Esophagus squamous epithelium (tissue), 5 donors: ENCODE results near the gene FOXP1. TPM values are rescaled to one million over a fixed set of nuclear protein-coding genes. Genes with fewer than 3 reads are reported as not detected.
"Not testable (repeated sequence)": the region's sequence is repeated elsewhere in the genome, so short reads cannot be mapped to it uniquely, and the experiment has no call there.

ENCODE experiments used
- DNase-seq: peaks from one replicate; lab custom pipeline; 2025; lab: John Stamatoyannopoulos, UW
- H3K27ac ChIP-seq, 4 donors: fragments of 200-600 bp; sonication (generic); one replicate each; pipeline ENCODE4 v1.5.1; 2016 to 2019; ENCODE audit warnings: mild to moderate bottlenecking in 1 of 4
- H3K27me3 ChIP-seq, 4 donors: fragments of 200-600 bp; sonication (generic); 1 replicate in 3 of 4; 2 replicates in 1 of 4; pipeline versions ENCODE4 v1.5.1 to v1.6.0; 2017 to 2021; ENCODE audit warnings: antibody characterized with exemption in 1 of 4
- H3K36me3 ChIP-seq, 3 donors: fragments of 200-600 bp; sonication (generic); one replicate each; pipeline ENCODE4 v1.5.1; 2016 to 2019
- H3K4me1 ChIP-seq, 3 donors: fragments of 200-600 bp; sonication (generic); one replicate each; pipeline ENCODE4 v1.5.1; 2017 to 2019
- H3K4me3 ChIP-seq, 4 donors: fragments of 200-600 bp; sonication (generic); 1 replicate in 3 of 4; 2 replicates in 1 of 4; pipeline ENCODE4 v1.5.1; 2016 to 2019; ENCODE audit warnings: mild to moderate bottlenecking in 2 of 4, moderate library complexity in 1 of 4
- H3K9me3 ChIP-seq, 3 donors: fragments of 200-600 bp; sonication (generic); one replicate each; pipeline ENCODE4 v1.5.1; 2016 to 2019
- POLR2A ChIP-seq, 4 donors: fragments of 450-650 bp; IDR thresholded peaks; one replicate each; pipeline ENCODE4 v1.6.1; 2017; ENCODE audit warnings: antibody characterized with exemption in 4 of 4, mild to moderate bottlenecking in 4 of 4, moderate library complexity in 3 of 4
- WGBS, 2 donors: methylation state at CpG; one replicate each; pipeline ENCODE4 v1.1.5; 2018; 5-methylcytosine and 5-hydroxymethylcytosine counted together
- intact Hi-C: fragments of 100-400 bp; cut with DNase I; formaldehyde crosslinking; loops from one replicate; pipeline ENCODE4 v1.15.0; 2022
- total RNA-seq, 4 donors: library from RNA; depleted of rRNA; stranded (reverse); fragments of >200 nt; gene quantifications; one replicate each; pipeline ENCODE4 v1.1.0, GENCODE V29; 2016
- TF ChIP-seq, protein P1 (sequence below), 6 experiments: fragments of 450-650 bp in 4 of 6; fragments of 200-600 bp in 2 of 6; sonication (generic) in 2 of 6; IDR thresholded peaks; one replicate each; pipeline ENCODE4 v1.5.1; 2016 to 2019; ENCODE audit warnings: antibody characterized with exemption in 6 of 6, mild to moderate bottlenecking in 4 of 6, moderate library complexity in 4 of 6
- donor health status: DM: yes; HTN: yes; CAD: no.

The FOXP1 gene
- total RNA-seq, 4 donors from 2014 or later = 49.1 to 124 (median 61.1) TPM

DNA sequence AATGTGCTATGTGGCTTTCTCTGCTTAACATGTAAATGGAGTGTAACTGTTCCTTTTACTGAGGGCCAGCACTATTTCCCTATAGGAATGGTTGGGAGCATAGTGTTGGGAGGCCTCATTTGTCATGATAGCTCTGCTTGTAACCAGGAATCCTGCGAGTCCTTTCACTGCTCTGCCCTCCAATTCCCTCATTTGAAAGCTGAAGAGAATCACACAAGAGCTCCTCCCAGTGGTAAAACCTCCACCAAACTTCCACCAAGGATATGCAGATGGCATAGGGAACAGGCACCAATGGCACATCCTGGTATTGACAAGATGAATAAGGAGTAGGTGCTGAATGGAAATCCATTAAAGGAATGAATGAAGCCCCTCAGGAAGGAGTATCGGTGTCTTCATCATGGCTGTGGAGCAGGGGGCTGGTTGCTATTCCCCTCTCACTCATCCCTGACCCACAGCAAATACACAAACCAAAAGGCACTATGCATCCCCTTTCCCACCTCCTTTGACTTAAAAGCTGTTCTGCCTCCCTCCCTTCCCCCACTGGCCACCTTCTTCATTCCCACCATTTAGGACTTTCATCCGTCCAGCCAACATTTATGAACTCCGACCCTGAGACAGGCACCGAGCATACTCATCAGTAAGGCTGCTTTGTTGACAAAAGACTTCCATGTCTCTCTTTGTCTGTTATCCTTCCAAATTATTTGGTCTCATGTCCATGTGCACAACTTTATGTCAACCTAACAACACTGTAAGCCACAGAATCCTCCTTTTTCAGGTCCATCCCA lies 560.8 kb downstream of the FOXP1 start:
- Histone ChIP-seq H3K4me1 (peaks cover 5 to 44% (median 6%) of the 10 kb centered on the region in 3 donors), H3K27ac (no peak overlapping the region)
- 85 to 94% methylated on average over 4 to 5 of the region's 5 CpGs for WGBS, 2 donors

DNA sequence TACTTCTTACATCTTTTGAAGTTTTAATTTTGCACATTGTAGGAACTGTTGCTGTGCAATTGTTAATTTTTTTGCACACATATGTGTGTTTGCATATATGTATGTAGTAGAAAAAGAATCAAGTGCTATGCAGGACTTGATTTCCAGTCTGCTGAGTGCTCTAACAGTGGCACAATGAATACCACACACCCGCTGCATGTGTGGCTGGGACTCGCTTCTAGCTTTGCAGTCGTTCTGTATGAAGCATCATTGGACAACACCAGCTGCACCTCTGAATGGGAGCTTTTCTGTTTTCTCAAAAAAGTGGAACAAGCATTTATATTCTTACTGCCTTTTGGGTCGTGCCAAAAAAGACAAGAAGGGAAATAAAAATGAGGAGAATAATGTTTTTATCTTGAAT lies 564.7 kb downstream of the FOXP1 start:
- intact Hi-C loops = no loop called here
- Histone ChIP-seq H3K4me1 (peaks cover 0 to 41% (median 4%) of the 10 kb centered on the region in 3 donors), H3K27ac (no peak overlapping the region), H3K27me3 (no peaks in the 10 kb centered on the region), H3K9me3 (no peaks in the 10 kb centered on the region), H3K4me3 (no peak overlapping the region), H3K36me3 (peaks cover 0 to 23% (median 5%) of the 10 kb centered on the region in 3 donors)
- DNase-seq = no peak
- 70 to 76% methylated on average over 4 of the region's 4 CpGs for WGBS, 2 donors
- TF ChIP-seq, protein P1, sequence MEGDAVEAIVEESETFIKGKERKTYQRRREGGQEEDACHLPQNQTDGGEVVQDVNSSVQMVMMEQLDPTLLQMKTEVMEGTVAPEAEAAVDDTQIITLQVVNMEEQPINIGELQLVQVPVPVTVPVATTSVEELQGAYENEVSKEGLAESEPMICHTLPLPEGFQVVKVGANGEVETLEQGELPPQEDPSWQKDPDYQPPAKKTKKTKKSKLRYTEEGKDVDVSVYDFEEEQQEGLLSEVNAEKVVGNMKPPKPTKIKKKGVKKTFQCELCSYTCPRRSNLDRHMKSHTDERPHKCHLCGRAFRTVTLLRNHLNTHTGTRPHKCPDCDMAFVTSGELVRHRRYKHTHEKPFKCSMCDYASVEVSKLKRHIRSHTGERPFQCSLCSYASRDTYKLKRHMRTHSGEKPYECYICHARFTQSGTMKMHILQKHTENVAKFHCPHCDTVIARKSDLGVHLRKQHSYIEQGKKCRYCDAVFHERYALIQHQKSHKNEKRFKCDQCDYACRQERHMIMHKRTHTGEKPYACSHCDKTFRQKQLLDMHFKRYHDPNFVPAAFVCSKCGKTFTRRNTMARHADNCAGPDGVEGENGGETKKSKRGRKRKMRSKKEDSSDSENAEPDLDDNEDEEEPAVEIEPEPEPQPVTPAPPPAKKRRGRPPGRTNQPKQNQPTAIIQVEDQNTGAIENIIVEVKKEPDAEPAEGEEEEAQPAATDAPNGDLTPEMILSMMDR (IDR thresholded peaks at IDR 0.05) = no peak
- TF ChIP-seq POLR2A (IDR thresholded peaks at IDR 0.05) = no peak

More for the DNA sequence above, 560.8 kb downstream of the FOXP1 start:
- Histone ChIP-seq H3K27me3 (no peaks in the 10 kb centered on the region), H3K36me3 (no peaks in the 10 kb centered on the region), H3K4me3 (no peak overlapping the region), H3K9me3 (no peaks in the 10 kb centered on the region)
- intact Hi-C loops = no loop called here
- DNase-seq = no peak
- TF ChIP-seq POLR2A (IDR thresholded peaks at IDR 0.05) = no peak
- TF ChIP-seq, protein P1 (IDR thresholded peaks at IDR 0.05) = peak in 2 of 6 experiments; percentile 14 to 36

DNA sequence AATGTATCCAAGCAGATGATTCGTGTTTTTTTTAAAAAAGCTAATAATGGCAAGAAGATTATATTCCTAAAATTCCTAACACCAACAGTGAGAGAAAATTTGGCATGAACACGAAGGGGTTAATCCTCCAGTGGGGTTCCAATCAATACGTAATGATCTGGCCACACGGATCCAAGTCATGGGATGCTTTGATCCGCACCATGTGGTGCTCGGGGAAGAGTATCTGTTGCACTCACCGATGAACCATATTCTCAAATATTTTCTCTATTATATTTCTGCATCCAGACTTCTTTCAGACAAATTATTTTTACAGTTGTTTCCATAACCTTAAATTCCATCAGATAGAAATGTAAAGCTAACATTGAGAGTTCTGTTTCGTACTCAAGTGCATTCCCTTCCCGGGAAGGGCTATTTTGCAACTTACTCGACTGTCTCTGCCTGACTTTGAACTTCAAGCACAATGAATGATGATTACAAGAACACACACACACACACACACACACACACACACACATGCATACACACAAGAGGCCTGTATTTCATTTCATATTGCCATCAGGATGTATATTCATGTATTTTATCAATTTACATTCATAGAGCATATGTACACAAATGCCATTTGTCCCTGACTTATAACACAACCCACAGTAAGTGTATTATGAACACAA lies 567.2 kb downstream of the FOXP1 start:
- WGBS, 2 donors = 54 to 62% methylated on average over 10 of the region's 10 CpGs
- DNase-seq = no peak
- Histone ChIP-seq H3K4me1 (peaks cover 4 to 59% (median 7%) of the 10 kb centered on the region in 3 donors), H3K27me3 (no peaks in the 10 kb centered on the region), H3K27ac (peak overlapping the region in 2 of 4 donors; percentile 30 to 51), H3K9me3 (no peaks in the 10 kb centered on the region), H3K36me3 (peaks cover 0 to 32% (median 5%) of the 10 kb centered on the region in 3 donors), H3K4me3 (no peak overlapping the region)
- intact Hi-C loops = no loop called here
- no peak for TF ChIP-seq POLR2A (IDR thresholded peaks at IDR 0.05)
- TF ChIP-seq, protein P1 (IDR thresholded peaks at IDR 0.05) = no peak

DNA sequence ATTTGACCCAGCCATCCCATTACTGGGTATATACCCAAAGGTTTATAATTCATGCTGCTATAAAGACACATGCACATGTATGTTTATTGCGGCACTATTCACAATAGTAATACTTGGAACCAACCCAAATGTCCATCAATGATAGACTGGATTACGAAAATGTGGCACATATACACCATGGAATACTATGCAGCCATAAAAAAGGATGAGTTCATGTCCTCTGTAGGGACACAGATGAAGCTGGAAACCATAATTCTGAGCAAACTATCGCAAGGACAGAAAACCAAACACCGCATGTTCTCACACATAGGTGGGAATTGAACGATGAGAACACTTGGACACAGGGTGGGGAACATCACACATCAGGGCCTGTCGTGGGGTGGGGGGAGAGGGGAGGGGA lies 568.9 kb downstream of the FOXP1 start:
- 91 to 92% methylated on average over 6 of the region's 6 CpGs for WGBS, 2 donors
- intact Hi-C loops, H3K4me3 ChIP-seq, H3K27ac ChIP-seq, H3K9me3 ChIP-seq, DNase-seq, H3K27me3 ChIP-seq: not testable (repeated sequence)
- H3K4me1 ChIP-seq = peaks cover 4 to 66% (median 10%) of the 10 kb centered on the region in 3 donors
- peaks cover 0 to 32% (median 5%) of the 10 kb centered on the region in 3 donors for H3K36me3 ChIP-seq

DNA sequence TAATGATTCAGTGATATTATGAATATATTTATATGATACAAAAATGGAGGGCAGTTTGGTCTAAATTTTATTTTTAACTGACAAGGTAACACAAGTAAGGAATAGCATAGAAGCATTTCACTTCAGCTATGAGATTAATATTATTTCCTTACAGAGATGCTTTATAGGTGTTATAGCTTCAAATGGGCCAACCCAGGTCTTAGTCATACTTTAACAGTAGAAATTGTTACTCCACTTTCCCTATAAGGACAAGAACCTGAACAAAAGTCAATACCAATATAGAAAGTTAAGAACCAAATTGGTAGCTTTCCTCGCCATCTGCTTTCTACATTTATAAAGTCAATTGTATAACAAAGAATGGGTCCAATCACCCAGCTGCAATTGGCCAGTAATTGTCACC lies 570.6 kb downstream of the FOXP1 start:
- H3K27ac ChIP-seq = peak overlapping the region in 1 of 4 donors; percentile 6
- WGBS, 2 donors = 93 to 100% methylated on average over 1 of the region's 1 CpG

More for the DNA sequence above, 570.6 kb downstream of the FOXP1 start:
- H3K27me3 ChIP-seq = no peaks in the 10 kb centered on the region
- intact Hi-C loops = no loop called here
- peaks cover 0 to 32% (median 5%) of the 10 kb centered on the region in 3 donors for H3K36me3 ChIP-seq
- H3K4me3 ChIP-seq = no peak overlapping the region
- DNase-seq = no peak
- peaks cover 4 to 69% (median 10%) of the 10 kb centered on the region in 3 donors for H3K4me1 ChIP-seq
- TF ChIP-seq, protein P1 (IDR thresholded peaks at IDR 0.05) = no peak
- no peak for TF ChIP-seq POLR2A (IDR thresholded peaks at IDR 0.05)
- H3K9me3 ChIP-seq = no peaks in the 10 kb centered on the region
